ENCODE results near the gene CKM.

DNA sequence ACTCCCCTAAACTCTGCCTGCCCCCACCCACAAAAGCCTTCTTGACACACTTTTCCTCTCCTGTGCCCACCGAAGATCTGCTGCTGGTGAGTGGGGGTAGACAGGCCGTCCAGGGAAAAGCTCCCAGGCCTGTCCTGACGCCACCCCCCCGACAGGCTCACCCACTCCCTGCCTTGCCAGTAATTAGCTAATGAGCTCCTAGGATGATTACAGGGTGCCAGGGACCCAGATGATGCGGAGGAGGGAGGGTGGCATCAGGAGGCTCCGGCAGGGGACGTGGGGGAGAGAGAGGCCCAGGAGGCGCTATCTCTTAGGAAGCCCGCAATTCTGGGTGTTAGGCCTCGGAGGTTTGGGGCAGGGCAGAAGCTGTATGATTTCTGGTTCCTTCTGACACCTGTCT lies 44.6 kb downstream of the CKM start:
- TF ChIP-seq, protein P1, sequence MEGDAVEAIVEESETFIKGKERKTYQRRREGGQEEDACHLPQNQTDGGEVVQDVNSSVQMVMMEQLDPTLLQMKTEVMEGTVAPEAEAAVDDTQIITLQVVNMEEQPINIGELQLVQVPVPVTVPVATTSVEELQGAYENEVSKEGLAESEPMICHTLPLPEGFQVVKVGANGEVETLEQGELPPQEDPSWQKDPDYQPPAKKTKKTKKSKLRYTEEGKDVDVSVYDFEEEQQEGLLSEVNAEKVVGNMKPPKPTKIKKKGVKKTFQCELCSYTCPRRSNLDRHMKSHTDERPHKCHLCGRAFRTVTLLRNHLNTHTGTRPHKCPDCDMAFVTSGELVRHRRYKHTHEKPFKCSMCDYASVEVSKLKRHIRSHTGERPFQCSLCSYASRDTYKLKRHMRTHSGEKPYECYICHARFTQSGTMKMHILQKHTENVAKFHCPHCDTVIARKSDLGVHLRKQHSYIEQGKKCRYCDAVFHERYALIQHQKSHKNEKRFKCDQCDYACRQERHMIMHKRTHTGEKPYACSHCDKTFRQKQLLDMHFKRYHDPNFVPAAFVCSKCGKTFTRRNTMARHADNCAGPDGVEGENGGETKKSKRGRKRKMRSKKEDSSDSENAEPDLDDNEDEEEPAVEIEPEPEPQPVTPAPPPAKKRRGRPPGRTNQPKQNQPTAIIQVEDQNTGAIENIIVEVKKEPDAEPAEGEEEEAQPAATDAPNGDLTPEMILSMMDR (IDR thresholded peaks at IDR 0.05) = no peak
- TF ChIP-seq ZFX (IDR thresholded peaks at IDR 0.05; ENCODE audit: borderline replicate concordance) = no peak
